ENCODE results near the gene SLC25A36.

SLC25A36 gene

DNA sequence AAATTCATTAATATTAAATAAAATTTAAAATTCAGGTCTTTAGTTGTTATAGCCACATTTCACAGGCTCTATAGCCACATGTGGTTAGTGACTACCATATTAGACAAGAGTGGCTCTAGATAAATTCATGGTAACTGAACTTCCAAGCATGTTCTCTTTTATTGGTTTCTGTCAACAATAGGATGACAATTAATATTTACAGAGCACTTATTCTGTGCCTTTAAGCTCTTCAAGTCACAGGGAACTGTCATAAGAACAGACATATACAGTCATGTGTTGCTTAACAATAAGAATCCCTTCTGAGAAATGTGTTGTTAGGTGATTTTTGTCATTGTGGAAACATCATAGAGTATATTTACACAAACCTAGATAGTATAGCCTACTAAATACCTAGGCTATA lies 38.8 kb upstream of the SLC25A36 start:
- H3K4me1 ChIP-seq, result no peaks in the 10 kb centered on the region
- no peak overlapping the region for H3K27ac ChIP-seq
- intact Hi-C loops (cut with DNase I; ENCODE audit: low total_unique reads), result no loop called here
- no peak for DNase-seq
- no peaks in the 10 kb centered on the region for H3K9me3 ChIP-seq
- no peaks in the 10 kb centered on the region for H3K27me3 ChIP-seq
- TF ChIP-seq, protein P1, sequence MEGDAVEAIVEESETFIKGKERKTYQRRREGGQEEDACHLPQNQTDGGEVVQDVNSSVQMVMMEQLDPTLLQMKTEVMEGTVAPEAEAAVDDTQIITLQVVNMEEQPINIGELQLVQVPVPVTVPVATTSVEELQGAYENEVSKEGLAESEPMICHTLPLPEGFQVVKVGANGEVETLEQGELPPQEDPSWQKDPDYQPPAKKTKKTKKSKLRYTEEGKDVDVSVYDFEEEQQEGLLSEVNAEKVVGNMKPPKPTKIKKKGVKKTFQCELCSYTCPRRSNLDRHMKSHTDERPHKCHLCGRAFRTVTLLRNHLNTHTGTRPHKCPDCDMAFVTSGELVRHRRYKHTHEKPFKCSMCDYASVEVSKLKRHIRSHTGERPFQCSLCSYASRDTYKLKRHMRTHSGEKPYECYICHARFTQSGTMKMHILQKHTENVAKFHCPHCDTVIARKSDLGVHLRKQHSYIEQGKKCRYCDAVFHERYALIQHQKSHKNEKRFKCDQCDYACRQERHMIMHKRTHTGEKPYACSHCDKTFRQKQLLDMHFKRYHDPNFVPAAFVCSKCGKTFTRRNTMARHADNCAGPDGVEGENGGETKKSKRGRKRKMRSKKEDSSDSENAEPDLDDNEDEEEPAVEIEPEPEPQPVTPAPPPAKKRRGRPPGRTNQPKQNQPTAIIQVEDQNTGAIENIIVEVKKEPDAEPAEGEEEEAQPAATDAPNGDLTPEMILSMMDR (IDR thresholded peaks at IDR 0.05), result no peak
- no peak overlapping the region for H3K4me3 ChIP-seq
- H3K36me3 ChIP-seq, result no peaks in the 10 kb centered on the region

DNA sequence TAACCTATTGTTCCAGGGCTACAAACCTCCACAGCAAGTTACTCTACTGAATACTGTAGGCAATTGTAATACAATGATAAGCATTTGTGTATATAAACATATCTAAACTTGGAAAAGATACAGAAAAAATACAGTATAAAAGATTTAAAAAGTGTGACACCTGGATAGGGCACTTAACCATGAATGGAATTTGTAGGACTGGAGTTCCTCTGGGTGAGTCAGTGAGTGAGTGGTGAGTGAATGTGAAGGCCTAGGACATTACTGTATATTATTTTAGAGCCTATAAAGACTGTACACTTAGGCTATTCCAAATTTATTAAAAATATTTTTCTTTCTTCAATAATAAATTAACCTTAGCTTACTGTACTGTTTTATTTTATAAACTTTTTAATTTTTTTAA lies 38.4 kb upstream of the SLC25A36 start:
- DNase-seq, result no peak
- intact Hi-C loops (cut with DNase I; ENCODE audit: low total_unique reads), result no loop called here
- Histone ChIP-seq H3K4me1 (no peaks in the 10 kb centered on the region), H3K4me3 (no peak overlapping the region), H3K27me3 (no peaks in the 10 kb centered on the region), H3K27ac (no peak overlapping the region), H3K9me3 (no peaks in the 10 kb centered on the region), H3K36me3 (no peaks in the 10 kb centered on the region)
- TF ChIP-seq, protein P1 (IDR thresholded peaks at IDR 0.05), result no peak

DNA sequence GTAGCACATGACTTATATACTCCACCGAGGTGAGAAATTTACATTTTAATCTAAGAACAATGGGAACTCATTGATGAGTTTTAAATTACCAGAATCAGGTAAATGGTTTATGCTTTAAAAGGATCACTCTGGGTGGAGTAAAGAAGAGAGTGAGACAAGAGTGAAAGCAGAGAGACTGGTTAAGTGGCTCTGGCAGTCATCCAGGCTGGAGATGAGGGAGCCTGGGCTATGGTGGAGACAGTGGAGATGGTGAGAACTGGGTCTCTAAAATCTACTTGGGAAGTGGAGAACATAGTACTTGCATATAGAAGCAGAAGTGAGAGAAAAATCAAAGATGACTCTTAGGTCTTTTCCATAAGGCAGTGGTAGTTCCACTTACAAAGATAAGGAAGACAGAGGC lies 37.1 kb upstream of the SLC25A36 start:
- TF ChIP-seq, protein P1 (IDR thresholded peaks at IDR 0.05), result no peak
- H3K27me3 ChIP-seq, result no peaks in the 10 kb centered on the region
- no peaks in the 10 kb centered on the region for H3K4me1 ChIP-seq
- no peaks in the 10 kb centered on the region for H3K36me3 ChIP-seq
- H3K27ac ChIP-seq, result no peak overlapping the region
- no peak for DNase-seq
- no peak overlapping the region for H3K4me3 ChIP-seq
- H3K9me3 ChIP-seq, result no peaks in the 10 kb centered on the region
- intact Hi-C loops (cut with DNase I; ENCODE audit: low total_unique reads), result no loop called here

DNA sequence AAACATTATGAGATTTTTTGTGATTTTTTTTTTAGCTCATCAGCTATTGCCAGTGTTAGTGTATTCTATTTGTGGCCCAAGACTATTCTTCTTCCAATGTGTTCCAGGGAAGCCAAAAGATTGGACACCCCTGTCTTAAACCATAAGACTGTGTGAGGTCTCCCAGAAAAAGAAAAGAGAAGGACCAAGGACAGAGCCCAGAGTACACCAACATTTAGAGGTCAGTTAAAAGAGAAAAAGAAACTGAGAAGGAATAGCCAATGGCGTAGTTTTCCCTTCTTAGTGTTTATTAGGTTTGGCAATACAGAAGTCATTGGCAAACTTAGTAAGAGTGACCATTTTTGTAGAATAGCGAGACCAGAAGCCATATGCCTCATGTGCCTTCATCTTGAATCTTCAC lies 36.1 kb upstream of the SLC25A36 start:
- no peaks in the 10 kb centered on the region for H3K36me3 ChIP-seq
- no peak for DNase-seq
- H3K4me1 ChIP-seq, result no peaks in the 10 kb centered on the region
- TF ChIP-seq, protein P1 (IDR thresholded peaks at IDR 0.05), result no peak
- intact Hi-C loops (cut with DNase I; ENCODE audit: low total_unique reads), result no loop called here
- H3K4me3 ChIP-seq, result no peak overlapping the region
- no peak overlapping the region for H3K27ac ChIP-seq
- H3K27me3 ChIP-seq, result no peaks in the 10 kb centered on the region
- no peaks in the 10 kb centered on the region for H3K9me3 ChIP-seq

DNA sequence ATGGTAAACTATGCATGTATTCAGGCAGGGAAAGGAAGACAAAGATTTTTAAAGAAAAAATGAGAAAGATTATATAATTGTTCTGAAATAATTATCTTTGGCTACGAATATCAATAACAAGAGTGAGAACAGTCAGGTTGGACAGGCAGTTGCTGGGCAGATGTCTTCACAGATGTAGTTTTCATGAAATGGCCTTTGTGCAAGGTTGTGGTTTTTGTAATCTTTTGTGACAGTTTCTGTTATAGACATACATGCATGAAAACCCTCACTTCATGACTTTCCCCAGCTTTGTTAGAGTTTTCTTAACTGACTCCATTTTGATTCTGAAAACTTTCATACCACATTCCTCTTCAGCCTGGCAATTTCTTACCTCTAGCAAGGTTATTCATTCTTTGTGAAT lies 34.9 kb upstream of the SLC25A36 start:
- Histone ChIP-seq H3K27me3 (no peaks in the 10 kb centered on the region), H3K9me3 (no peaks in the 10 kb centered on the region), H3K36me3 (no peaks in the 10 kb centered on the region), H3K27ac (no peak overlapping the region), H3K4me3 (no peak overlapping the region), H3K4me1 (no peaks in the 10 kb centered on the region)
- no peak for DNase-seq
- intact Hi-C loops (cut with DNase I; ENCODE audit: low total_unique reads), result no loop called here
- TF ChIP-seq, protein P1 (IDR thresholded peaks at IDR 0.05), result no peak

DNA sequence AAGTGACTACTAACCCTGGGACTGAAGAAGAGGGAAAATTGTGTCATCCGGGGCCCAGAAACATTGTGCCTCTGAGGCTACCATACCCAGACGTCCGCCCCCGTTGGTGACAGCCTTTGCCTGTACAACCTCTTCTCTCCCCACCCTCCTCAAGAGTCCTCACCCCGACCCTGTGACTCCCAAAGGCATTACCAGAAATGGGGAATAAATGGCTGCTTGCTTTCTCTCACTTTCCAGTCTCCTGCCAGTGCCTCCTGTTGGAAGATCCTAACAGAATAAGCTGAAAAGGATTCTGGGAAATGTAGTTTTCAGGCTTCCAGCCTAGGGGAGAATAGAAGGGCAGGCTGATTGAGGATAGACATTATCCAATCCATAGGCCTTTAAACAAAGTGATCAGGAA lies 30.8 kb upstream of the SLC25A36 start:
- no peaks in the 10 kb centered on the region for H3K9me3 ChIP-seq
- H3K4me1 ChIP-seq, result no peaks in the 10 kb centered on the region
- no peak overlapping the region for H3K27ac ChIP-seq
- no peak for DNase-seq
- peaks cover 0 to under 1% of the 10 kb centered on the region in 2 donors for H3K27me3 ChIP-seq
- intact Hi-C loops (cut with DNase I; ENCODE audit: low total_unique reads), result loop anchor here (10.0 kb wide), 2 partner anchors 64 to 274 kb away; no protein-coding TSS in a partner anchor
- H3K36me3 ChIP-seq, result no peaks in the 10 kb centered on the region
- no peak overlapping the region for H3K4me3 ChIP-seq
- TF ChIP-seq, protein P1 (IDR thresholded peaks at IDR 0.05), result no peak

Measured in tibial artery (tissue), 4 donors.